Retinal pigment epithelial cell (primary cell): ENCODE data around the gene CARD18.
A peak's percentile ranks its signal among the peaks of the same experiment; 100 is the strongest.

Source experiments
- DNase-seq: peaks from one replicate; pipeline ENCODE4 v3.0.0-alpha.2; 2010; ENCODE audit warnings: low read depth
- H3K4me3 ChIP-seq: 2 replicates; pipeline ENCODE4 v1.5.1; 2011; ENCODE audit warnings: mild to moderate bottlenecking, low read length, control low read depth, moderate library complexity
- TF ChIP-seq, protein P1 (sequence below): conservative IDR thresholded peaks from 2 replicates; pipeline ENCODE4 v1.5.1; 2011; ENCODE audit warnings: low read depth, low read length, control low read depth, inconsistent platforms

Gene CARD18

GRCh38 chr11:105155679-105156078 lies 16.1 kb upstream of the CARD18 start:
- TF ChIP-seq, protein P1, sequence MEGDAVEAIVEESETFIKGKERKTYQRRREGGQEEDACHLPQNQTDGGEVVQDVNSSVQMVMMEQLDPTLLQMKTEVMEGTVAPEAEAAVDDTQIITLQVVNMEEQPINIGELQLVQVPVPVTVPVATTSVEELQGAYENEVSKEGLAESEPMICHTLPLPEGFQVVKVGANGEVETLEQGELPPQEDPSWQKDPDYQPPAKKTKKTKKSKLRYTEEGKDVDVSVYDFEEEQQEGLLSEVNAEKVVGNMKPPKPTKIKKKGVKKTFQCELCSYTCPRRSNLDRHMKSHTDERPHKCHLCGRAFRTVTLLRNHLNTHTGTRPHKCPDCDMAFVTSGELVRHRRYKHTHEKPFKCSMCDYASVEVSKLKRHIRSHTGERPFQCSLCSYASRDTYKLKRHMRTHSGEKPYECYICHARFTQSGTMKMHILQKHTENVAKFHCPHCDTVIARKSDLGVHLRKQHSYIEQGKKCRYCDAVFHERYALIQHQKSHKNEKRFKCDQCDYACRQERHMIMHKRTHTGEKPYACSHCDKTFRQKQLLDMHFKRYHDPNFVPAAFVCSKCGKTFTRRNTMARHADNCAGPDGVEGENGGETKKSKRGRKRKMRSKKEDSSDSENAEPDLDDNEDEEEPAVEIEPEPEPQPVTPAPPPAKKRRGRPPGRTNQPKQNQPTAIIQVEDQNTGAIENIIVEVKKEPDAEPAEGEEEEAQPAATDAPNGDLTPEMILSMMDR, result no peak
- no peak for DNase-seq
- H3K4me3 ChIP-seq, result no peak overlapping the region

DNA sequence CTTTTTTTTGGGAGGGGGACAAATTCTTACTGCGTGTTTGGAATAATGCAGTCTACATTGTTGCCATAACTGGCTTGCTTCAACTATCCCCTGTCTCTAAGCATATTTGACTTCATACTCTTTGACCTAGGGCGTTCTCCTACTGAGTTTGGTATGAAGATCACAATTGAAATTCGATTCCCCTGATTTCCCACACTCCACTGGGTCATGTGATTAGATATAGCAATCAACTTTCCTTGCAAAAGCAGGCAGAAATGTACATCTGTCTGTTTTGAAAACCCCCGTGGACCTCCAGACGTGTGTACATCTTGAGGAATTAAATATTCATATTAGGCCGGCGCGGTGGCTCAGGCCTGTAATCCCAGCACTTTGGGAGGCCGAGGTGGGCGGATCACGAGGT lies 13.8 kb upstream of the CARD18 start:
- H3K4me3 ChIP-seq, result no peak overlapping the region
- DNase-seq, result no peak
- TF ChIP-seq, protein P1, result no peak

DNA sequence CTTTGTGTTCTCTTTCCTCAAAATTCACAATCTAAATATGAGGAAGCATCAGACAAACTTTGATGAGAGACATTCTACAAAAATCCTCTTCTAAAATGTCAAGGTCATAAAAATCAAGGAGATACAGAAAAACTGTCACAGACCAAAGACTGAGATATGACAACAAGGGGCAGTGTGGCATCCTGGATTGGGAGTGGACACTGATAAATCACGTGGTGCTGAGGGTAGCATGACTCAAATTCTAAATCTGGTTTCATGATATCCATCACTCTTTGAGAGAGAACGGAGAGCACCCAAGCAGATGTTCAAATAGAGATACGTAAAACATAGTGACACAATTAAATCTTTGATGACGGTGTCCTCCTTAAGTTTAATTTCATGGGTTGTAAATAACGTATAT lies 13.0 kb upstream of the CARD18 start:
- TF ChIP-seq, protein P1, result no peak
- DNase-seq, result no peak
- no peak overlapping the region for H3K4me3 ChIP-seq

DNA sequence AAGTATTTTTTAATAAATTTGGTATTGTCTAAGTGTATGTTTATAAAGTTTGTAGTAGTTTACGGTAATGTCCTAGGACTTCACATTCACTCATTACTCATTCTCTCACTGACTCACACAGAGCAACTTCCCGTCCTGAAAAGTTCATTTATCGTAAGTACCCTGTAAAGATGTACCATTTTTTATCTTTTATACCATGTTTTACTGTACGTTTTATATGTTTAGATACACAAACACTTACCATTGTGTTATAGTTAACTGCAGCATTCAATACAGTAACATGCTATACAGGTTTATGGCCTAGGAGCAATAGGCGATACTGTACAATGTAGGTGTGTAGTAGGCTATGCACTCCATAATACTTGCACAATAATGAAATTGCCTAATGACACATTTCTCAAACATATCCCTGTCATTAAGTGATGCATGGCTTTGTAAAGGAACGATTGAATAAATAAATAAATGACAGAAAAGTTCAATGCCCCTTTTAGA lies 12.5 kb upstream of the CARD18 start:
- no peak overlapping the region for H3K4me3 ChIP-seq
- DNase-seq, result no peak

GRCh38 chr11:105149477-105149876 lies 9.9 kb upstream of the CARD18 start:
- DNase-seq, result no peak
- TF ChIP-seq, protein P1, result no peak
- H3K4me3 ChIP-seq, result no peak overlapping the region

More for the DNA sequence above, 12.5 kb upstream of the CARD18 start:
- TF ChIP-seq, protein P1, result no peak

DNA sequence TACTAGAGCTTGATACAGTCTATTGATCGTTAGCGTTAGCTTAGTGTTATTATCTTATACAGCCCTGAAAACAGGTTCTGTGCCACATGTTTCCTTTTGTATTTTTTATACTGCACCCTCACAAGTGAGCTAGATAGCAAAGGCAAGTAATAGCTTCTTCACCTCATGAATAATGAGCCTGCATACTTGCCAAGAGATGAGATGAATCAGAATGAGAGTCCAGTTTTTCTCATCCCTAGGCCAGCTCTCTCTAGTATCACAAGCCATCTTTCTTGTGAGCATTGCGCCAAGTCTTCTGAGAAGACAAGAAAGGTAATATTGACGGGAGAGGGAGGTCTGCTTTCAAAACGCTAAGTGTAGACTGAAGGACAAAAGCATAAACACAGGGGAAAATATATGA lies 8.7 kb upstream of the CARD18 start:
- no peak for DNase-seq
- H3K4me3 ChIP-seq, result no peak overlapping the region
- TF ChIP-seq, protein P1, result no peak

GRCh38 chr11:105144887-105145286 lies 5.3 kb upstream of the CARD18 start:
- TF ChIP-seq, protein P1, result no peak
- peak; percentile 81 for DNase-seq
- no peak overlapping the region for H3K4me3 ChIP-seq
